Measurements from ENCODE around the gene DDB1.

The DDB1 gene

DNA sequence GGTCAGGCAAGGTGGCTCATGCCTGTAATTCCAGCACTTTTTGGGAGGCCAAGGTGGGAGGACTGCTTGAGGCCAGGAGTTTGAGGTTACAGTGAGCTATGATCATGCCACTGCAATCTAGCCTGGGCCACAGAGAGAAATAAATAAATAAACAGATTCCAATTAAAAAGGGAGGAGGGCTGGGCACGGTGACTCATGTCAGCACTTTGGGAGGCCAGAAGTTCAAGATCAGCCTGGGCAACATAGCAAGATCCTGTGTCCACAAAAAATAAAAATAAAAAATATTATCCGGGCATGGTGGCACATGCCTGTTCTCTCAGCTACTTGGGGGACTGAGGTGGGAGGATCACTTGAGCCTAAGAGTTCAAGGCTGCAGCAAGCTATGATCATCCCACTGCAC is 21.3 kb upstream of the DDB1 start:
- DNase-seq = no peak

DNA sequence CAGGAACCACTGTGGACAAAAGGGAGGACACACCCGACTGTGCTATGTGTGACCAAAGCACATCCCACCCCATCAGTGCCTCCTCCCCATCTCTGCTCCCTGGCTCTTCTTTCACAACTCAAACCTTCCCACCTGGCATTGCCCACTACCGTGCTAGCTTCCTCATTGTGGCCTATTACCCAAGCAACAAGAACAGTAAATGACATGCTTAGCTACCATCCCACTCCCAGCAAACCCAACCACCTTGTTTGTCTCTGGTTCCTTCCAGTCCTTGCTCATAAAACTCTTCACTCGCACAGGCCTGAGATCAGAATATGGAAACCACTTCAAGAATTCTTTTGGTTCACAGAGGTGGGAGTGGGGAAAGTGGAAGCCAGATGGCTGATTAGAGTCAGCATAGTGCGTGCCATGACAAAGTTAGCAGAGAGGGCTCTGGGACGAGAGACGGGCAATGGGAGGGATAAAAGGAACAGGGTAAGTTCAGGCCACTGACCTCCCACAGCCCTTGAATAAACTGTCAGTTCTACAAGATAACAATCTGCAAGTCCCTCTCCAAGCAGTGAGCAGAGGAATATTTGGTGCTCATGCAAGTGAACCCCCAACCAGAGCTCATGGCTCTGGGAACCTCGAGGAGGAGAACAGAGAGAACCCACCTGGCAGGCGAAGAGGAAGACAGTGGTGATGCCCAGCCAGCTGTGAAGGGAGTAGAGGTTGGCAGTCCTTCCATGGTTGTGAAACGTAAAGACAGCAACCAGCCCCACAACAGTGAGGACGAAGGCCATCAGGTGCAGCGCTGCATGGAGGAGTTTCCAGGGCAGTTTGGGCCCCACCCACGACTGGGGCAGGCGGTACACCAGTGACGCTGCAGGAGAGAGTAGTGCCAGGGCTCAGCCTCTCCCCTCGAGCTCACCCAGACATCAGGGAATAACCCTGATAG is 20.5 kb upstream of the DDB1 start:
- DNase-seq = no peak

DNA sequence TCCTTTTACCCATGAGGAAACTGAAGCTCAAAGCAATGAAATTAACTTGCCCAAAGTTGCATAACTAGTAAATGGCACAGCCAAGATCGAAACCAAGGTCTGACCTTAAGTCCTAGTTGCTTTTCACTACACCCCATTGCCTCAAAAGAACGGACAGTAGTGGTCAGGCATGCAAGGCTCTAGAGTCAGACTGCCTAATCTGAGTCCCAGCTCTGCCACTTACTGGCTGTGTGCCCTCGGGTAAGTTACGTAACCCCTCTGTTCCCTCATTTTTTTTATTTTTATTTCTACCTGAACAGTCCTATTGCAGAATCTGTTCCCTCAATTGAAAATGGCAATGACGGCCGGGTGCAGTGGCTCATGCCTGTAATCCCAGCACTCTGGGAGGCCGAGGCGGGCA is 19.1 kb upstream of the DDB1 start:
- no peak for DNase-seq

DNA sequence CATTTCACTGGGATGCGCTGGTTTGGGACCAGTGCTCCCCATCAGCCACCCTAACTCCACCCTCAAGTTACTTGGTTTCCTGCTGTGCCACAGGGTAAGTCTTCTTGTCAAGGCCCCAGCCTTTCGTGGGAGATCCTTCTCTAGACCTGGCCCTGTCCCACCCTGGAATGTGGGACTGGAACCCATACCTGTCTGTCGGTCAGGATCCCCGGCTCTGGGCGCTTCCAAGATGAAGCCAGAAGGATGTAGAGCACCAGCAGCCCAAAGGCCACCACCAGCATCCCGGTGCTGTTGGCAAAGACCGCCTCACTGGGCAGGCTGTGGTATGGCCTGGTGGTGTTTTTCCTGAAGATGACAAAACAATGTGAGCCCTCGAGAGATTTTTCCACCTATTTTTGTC is 17.9 kb upstream of the DDB1 start:
- no peak for DNase-seq

DNA sequence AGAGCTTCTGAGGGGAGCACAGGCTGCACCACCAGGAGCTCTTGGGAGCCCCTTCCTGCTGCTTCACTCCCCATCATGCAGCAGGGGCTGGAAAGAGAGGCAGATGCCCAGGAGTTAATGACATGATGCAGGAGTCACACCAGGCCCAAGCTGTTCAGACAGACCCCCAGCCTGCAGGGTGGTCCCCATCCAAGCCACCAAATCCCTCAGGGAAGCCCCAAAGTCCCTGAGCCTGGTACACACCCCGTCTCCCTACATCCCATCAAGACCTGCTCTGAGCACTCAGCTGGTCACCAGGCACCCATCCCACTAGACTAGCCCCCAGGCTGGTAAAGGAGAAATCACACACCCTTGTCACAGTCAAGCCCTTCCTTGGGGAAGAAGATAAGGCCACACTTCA is 17.4 kb upstream of the DDB1 start:
- DNase-seq = no peak

DNA sequence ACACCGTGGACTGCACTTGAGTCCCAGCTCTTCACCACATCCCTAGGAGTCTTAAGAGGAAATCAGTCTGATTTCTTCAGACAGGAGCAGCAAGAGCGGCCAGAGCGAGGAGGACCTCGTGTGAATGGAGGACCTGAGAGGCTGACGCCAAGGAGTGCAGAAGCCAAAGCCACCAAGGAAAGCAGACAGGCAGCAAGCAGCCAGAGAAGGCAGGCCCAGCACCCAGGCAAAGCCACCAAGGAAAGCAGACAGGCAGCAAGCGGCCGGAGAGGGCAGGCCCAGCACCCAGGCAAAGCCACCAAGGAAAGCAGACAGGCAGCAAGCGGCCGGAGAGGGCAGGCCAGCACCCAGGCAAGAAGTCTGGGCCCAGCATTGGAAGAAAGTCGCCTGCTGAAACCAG is 17.0 kb upstream of the DDB1 start:
- no peak for DNase-seq

DNA sequence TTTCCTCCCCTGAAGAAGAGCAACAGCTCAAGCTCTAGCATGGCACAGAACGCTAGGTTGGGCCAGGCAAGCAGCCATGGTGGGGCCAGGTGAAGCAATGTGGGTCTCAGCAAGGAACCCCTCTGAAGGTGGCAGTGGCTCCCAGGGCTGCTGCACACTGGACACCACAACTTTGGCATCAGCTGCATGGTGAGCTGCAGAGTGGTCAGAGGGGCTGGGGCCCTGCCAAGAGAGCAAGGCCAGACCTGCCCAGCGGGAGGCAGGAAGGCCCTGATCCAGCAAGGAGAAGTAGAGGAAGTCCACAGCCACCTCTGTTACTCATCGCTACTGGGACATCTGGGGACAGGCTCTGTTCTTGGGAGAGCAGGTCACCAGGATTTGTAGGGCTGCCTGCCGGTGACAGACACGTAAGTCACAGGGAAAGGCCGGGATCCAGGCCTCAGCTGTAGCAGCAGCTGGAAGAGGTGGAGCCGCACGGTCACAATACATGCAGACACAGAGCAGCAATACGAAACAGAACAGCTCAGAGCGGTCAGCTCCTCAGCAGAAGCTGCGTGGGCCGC is 16.4 kb upstream of the DDB1 start:
- DNase-seq = no peak

DNA sequence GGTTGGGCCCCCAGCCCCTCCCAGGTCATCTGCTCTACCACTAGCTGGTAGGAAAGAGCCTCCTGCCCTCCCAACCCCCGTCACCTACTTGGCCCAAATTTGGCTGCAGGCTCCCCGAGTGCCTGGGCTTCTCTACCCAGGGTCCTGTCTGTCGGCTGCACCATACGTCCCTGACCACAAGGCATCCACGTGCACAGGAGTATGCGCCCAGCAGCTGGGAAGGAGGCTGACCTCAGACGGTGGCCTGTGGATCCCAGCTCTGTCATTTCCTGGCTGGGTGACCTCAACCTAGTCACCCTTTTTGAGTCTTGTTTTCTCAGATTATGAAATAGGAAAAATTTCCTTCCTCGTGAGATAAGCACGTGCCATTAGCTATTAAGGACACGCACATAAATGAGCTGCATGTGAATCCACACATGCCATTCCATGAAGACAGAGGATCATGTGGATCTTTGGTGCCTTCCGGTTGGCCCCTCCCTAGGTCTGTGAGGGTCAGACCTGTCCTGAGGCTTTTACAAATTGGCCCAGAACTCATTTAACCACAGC is 15.1 kb upstream of the DDB1 start:
- DNase-seq = no peak

DNA sequence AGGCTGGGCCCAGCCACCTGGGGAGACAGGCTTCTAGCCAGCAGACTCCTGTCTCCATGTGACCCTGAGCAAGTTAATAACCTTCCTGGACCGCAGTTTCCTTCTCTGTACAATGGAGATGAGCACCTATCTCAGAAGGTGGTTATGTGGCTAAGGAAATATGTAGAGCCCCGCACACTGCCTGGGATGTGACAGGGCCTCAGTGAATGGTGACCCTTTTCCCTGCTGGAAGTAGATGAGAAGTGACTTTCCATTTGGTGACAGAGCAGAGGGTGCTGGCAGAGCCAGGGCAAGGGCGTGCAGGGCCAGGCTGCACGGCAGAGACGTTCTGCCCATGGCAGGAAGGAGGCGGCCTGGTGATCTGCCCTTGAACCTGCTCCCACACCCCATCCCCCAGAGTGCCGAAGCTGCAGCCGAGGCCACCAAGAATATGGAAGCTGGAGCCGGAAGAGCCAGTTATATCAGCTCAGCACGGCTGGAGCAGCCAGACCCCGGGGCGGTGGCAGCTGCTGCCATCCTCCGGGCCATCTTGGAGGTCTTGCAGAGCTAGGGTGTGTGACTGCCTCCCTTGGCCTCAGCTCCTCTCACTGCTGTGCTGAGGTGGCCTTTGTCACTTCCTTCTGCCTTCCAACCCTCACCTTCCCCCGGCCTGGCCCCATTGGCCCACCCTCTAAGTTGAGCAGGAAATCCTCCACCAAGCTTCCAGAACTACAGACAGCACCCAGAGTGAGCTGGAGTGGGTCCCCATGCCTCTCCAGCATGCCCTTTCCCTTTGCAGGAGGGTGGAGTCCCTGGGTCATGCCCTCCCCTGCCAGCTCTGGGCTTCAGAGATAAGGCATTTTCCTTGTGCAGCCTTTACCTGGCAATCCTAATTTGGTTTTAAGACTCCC is 13.3 kb upstream of the DDB1 start:
- no peak for DNase-seq

DNA sequence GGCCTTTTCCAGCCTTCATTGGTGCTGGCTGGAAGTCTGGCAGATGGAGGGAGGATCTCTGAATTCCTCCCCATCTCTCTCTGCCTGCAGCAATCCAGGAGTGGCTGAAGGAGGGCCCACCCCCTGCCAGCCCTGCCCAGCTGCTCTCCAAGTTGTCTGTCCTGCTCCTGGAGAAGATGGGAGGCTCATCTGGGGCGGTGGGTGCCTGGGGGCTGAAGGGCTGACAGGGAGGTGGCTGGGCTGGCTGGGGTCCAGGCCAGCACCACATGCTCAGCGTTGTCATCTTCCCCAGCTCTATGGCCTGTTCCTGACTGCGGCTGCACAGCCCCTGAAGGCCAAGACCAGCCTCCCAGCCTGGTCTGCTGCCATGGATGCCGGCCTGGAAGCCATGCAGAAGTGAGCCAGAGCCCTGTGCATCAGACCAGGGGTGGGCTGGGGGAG is 12.3 kb upstream of the DDB1 start:
- DNase-seq = no peak

DNA sequence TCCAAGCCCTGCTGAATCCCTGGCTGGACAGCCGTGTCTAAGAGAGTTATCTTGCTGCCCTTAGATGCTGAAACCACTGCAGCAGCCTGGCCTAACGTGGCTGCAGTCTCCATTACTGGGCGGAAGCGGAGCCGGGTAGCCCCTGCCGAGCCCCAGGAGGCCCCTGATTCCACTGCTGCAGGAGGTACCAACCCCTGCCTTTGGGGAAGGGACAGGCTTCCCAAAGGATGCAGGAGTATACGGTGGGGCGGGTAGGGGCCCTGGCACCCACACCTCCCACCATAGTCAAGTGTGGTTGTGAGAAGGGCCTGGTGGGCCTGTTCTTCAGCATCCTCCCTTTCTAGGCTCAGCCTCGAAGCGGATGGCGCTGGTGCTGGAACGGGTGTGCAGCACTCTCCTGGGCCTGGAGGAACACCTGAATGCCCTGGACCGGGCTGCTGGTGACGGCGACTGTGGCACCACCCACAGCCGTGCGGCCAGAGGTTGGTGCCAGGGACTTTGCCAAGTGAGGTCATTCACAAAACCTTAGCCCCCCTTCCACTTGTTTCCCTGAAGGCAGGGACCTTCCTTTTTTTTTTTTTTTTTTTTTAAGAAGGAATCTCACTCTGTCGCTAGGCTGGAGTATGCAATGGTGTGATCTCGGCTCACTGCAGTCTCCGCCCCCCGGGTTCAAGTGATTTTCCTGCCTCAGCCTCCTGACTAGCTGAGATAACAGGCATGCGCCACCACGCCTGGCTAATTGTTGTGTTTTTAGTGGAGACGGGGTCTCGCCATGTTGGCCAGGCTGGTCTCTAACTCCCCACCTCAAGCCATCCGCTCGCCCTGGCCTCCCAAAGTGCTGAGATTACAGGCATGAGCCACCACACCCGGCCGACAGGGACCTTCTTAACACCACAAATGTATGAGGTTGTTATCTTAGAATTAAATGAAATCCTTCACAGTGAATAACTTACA is 11.2 kb upstream of the DDB1 start:
- no peak for DNase-seq

DNA sequence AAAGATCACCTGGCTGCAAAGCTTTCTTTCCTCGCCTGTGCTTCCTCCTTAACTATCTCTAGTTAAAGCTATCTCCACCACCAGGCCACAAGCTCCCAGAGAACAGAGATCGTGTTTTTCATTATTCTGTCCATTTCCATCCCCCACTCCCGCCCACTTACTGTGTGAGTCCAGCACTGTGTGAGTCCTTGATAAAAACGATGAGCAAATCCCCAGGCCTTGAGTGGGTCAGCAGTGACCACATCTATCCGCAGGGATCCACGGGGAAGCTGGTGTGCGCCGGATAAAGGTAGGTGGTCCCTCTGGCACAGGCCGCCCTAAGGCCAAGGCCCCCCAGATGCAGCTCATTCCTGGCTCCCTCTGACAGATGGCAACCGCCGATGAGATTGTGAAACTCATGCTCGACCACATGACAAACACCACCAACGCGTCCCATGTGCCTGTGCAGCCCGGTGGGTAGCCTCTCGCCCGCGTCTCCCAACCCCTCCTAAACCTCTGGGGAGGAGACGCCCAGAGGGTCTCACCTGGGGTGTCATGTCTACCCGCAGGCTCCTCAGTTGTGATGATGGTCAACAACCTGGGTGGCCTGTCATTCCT is 9.4 kb upstream of the DDB1 start:
- DNase-seq = no peak

DNA sequence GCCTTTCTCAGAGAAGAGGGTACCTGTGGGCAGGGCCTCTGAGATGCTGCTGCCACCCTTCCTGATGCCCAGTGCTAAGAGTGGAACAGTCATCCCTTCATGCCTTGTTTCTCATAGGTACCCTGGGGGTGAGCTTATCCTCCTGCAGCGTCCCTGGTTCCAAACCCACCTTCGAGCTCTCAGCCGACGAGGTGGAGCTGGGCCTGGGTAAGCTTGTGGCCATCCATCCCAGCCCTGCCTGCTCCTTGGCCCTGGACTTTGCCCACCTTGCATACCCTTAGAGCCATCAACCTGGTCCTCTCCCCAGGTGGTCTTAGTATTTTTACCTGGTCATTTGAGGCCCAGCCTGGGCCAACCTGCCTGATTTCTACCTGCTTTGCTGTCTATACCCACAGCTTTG is 8.8 kb upstream of the DDB1 start:
- DNase-seq = no peak

DNA sequence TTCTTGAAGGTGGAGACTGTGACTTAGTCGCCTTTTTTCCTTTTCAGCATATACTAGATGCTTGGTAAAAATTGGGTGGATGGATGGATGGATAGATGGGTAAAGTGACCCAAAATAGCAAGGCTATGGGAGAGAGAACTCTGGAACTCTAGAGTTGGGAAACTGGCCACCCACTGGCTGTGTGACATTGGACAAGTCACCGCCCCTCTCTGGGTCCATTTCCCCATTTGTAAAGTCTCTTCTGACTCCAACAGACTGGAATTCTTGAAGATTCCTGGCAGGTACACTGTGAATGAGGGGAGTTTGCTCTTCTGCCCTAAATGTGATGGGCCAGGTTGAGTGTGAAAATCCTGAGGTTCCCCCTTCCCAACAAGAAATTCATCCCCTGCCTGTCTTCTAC is 8.1 kb upstream of the DDB1 start:
- DNase-seq = no peak

DNA sequence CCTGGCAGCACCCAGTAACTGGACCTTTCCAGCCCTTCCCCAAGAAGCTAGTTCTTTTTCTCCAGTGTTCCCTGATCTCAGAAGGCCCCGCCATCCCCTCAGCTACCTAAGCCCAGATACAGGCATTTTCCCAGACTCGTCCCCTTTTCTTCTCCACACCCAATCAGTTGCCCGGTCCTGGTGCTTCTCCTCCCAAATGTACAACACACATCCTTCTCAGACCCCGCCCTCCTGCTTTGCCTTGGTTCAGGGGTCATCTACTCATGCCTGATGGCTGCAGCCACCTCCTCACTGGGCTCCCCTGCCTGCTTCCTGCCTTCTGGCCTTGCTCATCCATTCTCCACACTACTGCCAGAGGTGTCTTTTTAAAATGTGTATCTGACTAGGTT is 6.6 kb upstream of the DDB1 start:
- no peak for DNase-seq

DNA sequence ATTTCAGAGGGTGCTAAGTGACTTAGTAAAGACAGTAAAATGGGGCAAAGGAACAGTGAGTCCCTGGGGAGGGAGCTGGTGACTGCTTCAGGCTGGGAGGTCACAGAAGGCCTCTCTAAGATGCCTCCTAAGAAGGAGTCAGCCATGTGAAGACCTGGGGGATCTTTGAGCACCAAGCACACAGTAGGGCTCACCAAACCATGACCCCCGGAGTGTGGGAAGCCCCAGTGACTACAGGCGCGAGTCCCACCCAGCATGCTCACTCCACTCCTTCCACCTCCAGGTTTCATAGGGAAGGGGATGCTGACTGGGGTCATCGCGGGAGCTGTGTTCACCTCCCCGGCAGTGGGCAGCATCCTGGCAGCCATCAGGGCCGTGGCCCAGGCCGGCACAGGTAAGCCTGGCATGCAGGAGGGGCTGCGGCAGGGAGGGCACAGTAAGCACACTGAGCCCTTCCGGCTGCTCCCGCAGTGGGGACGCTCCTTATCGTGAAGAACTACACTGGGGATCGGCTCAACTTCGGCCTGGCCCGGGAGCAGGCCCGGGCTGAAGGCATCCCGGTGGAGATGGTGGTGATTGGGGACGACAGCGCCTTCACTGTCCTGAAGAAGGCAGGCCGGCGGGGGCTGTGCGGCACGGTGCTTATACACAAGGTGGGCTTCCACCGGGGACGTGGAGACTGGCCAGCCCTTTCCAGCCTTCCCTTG is 6.0 kb upstream of the DDB1 start:
- no peak for DNase-seq

DNA sequence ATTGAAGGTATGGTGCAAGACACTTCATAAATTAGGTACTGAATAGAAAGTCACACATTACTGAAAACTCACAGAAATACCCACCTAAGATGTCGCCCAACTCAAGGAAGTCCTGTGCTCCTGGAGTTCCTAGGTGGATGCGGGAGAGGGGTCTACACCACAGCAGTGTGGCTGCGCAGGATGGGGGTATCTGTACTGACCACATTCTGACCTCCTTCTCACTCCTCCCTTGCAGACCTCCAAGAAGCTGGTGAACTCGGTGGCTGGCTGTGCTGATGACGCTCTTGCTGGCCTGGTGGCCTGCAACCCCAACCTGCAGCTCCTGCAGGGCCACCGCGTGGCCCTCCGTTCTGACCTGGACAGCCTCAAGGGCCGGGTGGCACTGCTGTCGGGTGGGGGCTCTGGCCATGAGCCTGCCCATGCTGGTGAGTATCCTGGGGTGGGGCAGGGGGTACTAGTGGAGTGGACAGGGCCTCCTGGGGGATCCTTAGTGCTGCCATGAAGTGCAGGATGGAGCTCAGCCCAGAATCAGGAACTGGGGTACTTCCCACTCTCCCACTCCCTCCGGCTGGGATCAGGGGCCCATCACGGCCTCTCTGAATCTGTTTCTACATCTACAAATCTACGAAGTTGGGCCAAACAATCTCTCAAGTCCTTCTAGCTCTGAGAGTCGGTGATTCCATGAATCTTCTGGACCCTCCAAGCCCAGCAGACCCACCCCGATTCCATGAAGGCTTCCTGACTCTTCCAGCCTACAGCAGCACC is 5.0 kb upstream of the DDB1 start:
- DNase-seq = no peak

DNA sequence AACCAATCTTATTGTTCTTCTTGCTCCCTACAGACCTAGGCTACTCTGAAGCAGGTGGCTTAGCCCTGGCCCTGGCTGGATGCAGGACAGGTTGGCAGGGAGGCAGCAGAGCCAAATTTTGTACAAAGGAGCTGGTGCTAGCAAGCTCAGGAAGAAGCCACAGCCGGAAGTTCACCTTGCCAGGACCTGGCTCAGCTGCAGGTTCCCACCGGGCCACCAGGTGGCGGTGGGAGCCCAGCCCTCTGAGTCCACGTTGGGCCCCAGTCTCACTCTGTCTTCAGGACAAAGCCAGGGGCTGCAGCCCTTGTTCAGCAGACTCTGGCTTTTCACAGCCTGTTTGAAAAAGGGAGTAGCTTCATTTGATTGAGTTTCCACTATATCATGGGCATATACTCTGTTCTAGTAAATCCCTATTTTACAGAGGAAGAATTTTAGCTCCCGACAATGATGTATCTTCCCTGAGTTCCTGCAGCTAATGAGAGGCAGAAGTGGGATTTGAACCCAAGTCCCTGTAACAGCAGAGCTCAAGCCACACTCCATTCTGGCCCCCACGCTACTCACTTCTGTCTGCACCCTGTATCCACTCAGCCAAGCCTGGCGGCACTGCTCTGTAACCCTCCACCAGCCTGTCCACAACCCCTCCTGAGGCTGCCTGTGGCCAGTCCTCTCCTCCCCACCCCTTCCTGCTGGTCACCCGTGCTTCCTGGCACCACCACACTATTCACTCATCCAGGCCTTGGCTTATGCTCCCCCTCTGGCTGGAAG is 3.4 kb upstream of the DDB1 start:
- DNase-seq = peak; percentile 91

DNA sequence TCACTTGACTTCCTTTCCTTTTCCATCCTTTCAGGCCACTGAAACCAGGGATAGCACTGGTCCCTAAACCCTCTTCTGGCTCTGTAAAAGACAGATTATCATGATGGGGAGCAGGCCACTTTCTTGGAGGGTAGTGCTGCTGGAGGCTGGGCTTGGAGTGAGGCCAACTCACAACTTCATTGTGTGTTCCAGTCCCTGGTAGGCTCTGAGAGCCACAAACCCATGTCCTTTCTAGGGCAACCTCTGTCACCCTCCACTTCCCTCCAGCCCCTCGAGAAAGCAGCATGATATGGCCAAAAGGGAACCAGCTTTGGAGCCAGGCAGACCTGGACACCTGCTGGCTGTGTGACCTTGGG is 2.4 kb upstream of the DDB1 start:
- no peak for DNase-seq

Data from activated CD4-positive, alpha-beta T cell treated with anti-CD3 and anti-CD28 coated beads, Interleukin-2, Interleukin-6, amounts not matched to agents 100 ng/mL and 50 ng/mL, durations not matched to agents 16 hours and 8 hours (primary cell).